ENCODE results near the gene PICK1. TPM values are rescaled to one million over a fixed set of nuclear protein-coding genes. Genes with fewer than 3 reads are reported as not detected.

The PICK1 gene
- total and polyA plus RNA-seq, 2 of the 13 experiments (the other 11 are each of a cell fraction or from before 2014, with no cell fraction given): 19.3 to 25.3 TPM

GRCh38 chr22:38107692-38108515 lies 50.7 kb downstream of the PICK1 start (continued):
- TF ChIP-seq PRDM4 (CRISPR knock-in tag; IDR thresholded peaks at IDR 0.05; ENCODE audit: borderline replicate concordance) (no peak), ZNF503 (CRISPR knock-in tag; IDR thresholded peaks at IDR 0.05) (peak; percentile 54; the same call in 1 of the 2 replicates), ZC3H13 (CRISPR knock-in tag; IDR thresholded peaks at IDR 0.05) (no peak), KDM2A (CRISPR knock-in tag; IDR thresholded peaks at IDR 0.05; ENCODE audit: borderline replicate concordance, low read depth) (0 out of 2 replicates have a peak, but pooled peaks have one; percentile 45), ZNF614 (CRISPR knock-in tag; IDR thresholded peaks at IDR 0.05; ENCODE audit: borderline replicate concordance) (peak; percentile 79; the same call in 1 of the 2 replicates), SP2 (CRISPR knock-in tag; IDR thresholded peaks at IDR 0.05) (no peak), ATF5 (CRISPR knock-in tag; IDR thresholded peaks at IDR 0.05; ENCODE audit: low read depth) (no peak), ZKSCAN8 (CRISPR knock-in tag; IDR thresholded peaks at IDR 0.05; ENCODE audit: borderline replicate concordance) (peak; percentile 25; the same call in 1 of the 2 replicates), ZNF124 (CRISPR knock-in tag; IDR thresholded peaks at IDR 0.05) (peak; percentile 44; the same call in 1 of the 2 replicates), KMT2B (CRISPR knock-in tag; IDR thresholded peaks at IDR 0.05) (no peak), ZNF407 (CRISPR knock-in tag; IDR thresholded peaks at IDR 0.05; ENCODE audit: not compliant biosample characterization) (no peak), FLYWCH1 (CRISPR knock-in tag; IDR thresholded peaks at IDR 0.05) (no peak), EP300 (IDR thresholded peaks at IDR 0.05; ENCODE audit: low read depth in 2 of 2, low read length in 2 of 2) (peak in 1 of 2 experiments; percentile 47; a peak in 1 of 4 replicates), EP300 (CRISPR knock-in tag; IDR thresholded peaks at IDR 0.05; ENCODE audit: borderline replicate concordance) (no peak)

All from HepG2 (cell line).